Heart left ventricle (tissue), 13 donors: ENCODE data around the gene MPDZ.

Experiments
- POLR2A ChIP-seq, 2 donors: fragments of 450-650 bp; IDR thresholded peaks; one replicate each; pipeline ENCODE4 v1.6.1; 2017; ENCODE audit warnings: antibody characterized with exemption in 2 of 2, mild to moderate bottlenecking in 2 of 2, moderate library complexity in 2 of 2
- TF ChIP-seq, protein P1 (sequence below), 12 donors: fragments of 200-600 bp; sonication (generic) in 4 of 12; IDR thresholded peaks; one replicate each; pipeline versions ENCODE4 v1.5.0 to v1.8.0; 2018 to 2022; ENCODE audit warnings: antibody characterized with exemption in 12 of 12, mild to moderate bottlenecking in 5 of 12
- donor health status: ischemic (EF 13 %, LVEDD 7.1; RV severe dilation, severe dysfunction).
- donor health status: DM: no; HTN: yes; CAD: no.
- donor health status: DM: no; HTN: no; CAD: no.
- donor health status: ischemic (EF 25% LVEDD 6.9; RV normal size, moderate dysfunction).
- donor health status: ischemic (EF 25% LVEDD 5.7; RV mildly dilated, moderate dysfunction).
- donor health status: ischemic (EF 35%, LVEDD 5.7; RV mildly dilated, moderate dysfunction).
- donor health status: nonischemic (EF 11% LVEDD 7.7; RV severe dilation, severe dysfunction).
- donor health status: DM: yes; HTN: yes; CAD: no.
- donor health status: PGD.
- donor health status: ischemic (EF 29% LVEDD 5.4; RV normal size, mild dysfunction).
- donor health status: nonischemic (EF 23%, LVEDD 6.1; RV moderate dilation, normal function).

DNA sequence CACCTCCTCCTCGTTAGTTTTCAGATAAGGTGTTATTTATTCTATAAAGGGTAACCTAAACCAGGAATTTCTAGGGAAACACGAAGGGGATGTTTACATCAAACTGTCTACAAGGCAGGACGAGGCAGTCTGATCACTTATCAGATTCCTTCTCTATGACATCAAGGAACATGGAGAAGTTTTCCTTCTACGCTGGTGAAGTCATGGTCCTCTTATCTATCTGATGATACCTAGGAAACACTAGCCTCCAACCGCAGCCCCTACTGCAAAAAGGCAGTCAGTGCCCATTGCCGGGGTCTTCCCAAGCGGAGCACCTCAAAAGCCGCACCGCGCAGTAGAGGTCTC lies 1.5 kb downstream of the MPDZ start:
- TF ChIP-seq, protein P1, sequence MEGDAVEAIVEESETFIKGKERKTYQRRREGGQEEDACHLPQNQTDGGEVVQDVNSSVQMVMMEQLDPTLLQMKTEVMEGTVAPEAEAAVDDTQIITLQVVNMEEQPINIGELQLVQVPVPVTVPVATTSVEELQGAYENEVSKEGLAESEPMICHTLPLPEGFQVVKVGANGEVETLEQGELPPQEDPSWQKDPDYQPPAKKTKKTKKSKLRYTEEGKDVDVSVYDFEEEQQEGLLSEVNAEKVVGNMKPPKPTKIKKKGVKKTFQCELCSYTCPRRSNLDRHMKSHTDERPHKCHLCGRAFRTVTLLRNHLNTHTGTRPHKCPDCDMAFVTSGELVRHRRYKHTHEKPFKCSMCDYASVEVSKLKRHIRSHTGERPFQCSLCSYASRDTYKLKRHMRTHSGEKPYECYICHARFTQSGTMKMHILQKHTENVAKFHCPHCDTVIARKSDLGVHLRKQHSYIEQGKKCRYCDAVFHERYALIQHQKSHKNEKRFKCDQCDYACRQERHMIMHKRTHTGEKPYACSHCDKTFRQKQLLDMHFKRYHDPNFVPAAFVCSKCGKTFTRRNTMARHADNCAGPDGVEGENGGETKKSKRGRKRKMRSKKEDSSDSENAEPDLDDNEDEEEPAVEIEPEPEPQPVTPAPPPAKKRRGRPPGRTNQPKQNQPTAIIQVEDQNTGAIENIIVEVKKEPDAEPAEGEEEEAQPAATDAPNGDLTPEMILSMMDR (IDR thresholded peaks at IDR 0.05), result no peak
- TF ChIP-seq POLR2A (IDR thresholded peaks at IDR 0.05), result no peak
